Hematopoietic multipotent progenitor cell treated with erythropoietin and hydrocortisone succinate and interleukin-3 and kit ligand, for 8 days (in vitro differentiated cells): ENCODE data around the gene ANKRD28.
"Not testable (repeated sequence)": the region's sequence is repeated elsewhere in the genome, so short reads cannot be mapped to it uniquely, and the experiment has no call there.

Source experiments
- DNase-seq: peaks from one replicate; pipeline ENCODE4 v3.0.0-alpha.2; 2015

ANKRD28 gene

GRCh38 chr3:15797642-15798303 is at the start of gene ANKRD28:
Gene ANKRD28, minus strand, starts transcription at chr3:15797979. Its CDS starts 1,458 bp downstream, at chr3:15796521.
- peak; percentile 84 for DNase-seq

GRCh38 chr3:15847239-15847638 is 49.5 kb upstream of the ANKRD28 start:
- DNase-seq = no peak

- no peak for DNase-seq
Measured at GRCh38 chr3:15846606-15847005, 48.8 kb upstream of the ANKRD28 start.

- DNase-seq = no peak
Measured at GRCh38 chr3:15845475-15845874, 47.7 kb upstream of the ANKRD28 start.

GRCh38 chr3:15844889-15845288 is 47.1 kb upstream of the ANKRD28 start:
- no peak for DNase-seq

GRCh38 chr3:15841091-15841973 is 43.6 kb upstream of the ANKRD28 start:
- DNase-seq = not testable (repeated sequence)

- no peak for DNase-seq
Measured at GRCh38 chr3:15839568-15839967, 41.8 kb upstream of the ANKRD28 start.

GRCh38 chr3:15831927-15832326 is 34.1 kb upstream of the ANKRD28 start:
- no peak for DNase-seq

GRCh38 chr3:15825016-15825415 is 27.2 kb upstream of the ANKRD28 start:
- DNase-seq = no peak

- DNase-seq = no peak
Measured at GRCh38 chr3:15823092-15823491, 25.3 kb upstream of the ANKRD28 start.

GRCh38 chr3:15822281-15822680 is 24.5 kb upstream of the ANKRD28 start:
- DNase-seq = no peak

GRCh38 chr3:15820911-15821310 is 23.1 kb upstream of the ANKRD28 start:
- DNase-seq = no peak

GRCh38 chr3:15819576-15819975 is 21.8 kb upstream of the ANKRD28 start:
- no peak for DNase-seq

GRCh38 chr3:15819043-15819442 is 21.3 kb upstream of the ANKRD28 start:
- no peak for DNase-seq

- peak; percentile 80 for DNase-seq
Measured at GRCh38 chr3:15815696-15816095, 17.9 kb upstream of the ANKRD28 start.

GRCh38 chr3:15813079-15813478 is 15.3 kb upstream of the ANKRD28 start:
- DNase-seq = not testable (repeated sequence)

GRCh38 chr3:15812183-15812582 is 14.4 kb upstream of the ANKRD28 start:
- peak; percentile 62 for DNase-seq

GRCh38 chr3:15810702-15811101 is 12.9 kb upstream of the ANKRD28 start:
- DNase-seq = no peak

GRCh38 chr3:15809313-15809712 is 11.5 kb upstream of the ANKRD28 start:
- no peak for DNase-seq

- DNase-seq = no peak
Measured at GRCh38 chr3:15808679-15809310, 11.0 kb upstream of the ANKRD28 start.

GRCh38 chr3:15805756-15806266 is 8.0 kb upstream of the ANKRD28 start:
- DNase-seq = peak; percentile 55

- DNase-seq = peak; percentile 74
Measured at GRCh38 chr3:15804553-15805095, 6.8 kb upstream of the ANKRD28 start.

GRCh38 chr3:15803921-15804320 is 6.1 kb upstream of the ANKRD28 start:
- no peak for DNase-seq
